Esophagus muscularis mucosa (tissue), 4 donors: ENCODE measurements around the gene DDX4. TPM values are rescaled to one million over a fixed set of nuclear protein-coding genes. Genes with fewer than 3 reads are reported as not detected.

ENCODE experiments used
- DNase-seq: peaks from one replicate; pipeline ENCODE4 v3.0.0-alpha.2; 2017; ENCODE audit errors: extremely low spot score
- H3K27ac ChIP-seq, 4 donors: fragments of 200-600 bp; sonication (generic); replicated peaks in 1 of 4; 1 replicate in 3 of 4; 2 replicates in 1 of 4; pipeline ENCODE4 v1.5.1; 2016 to 2019; ENCODE audit warnings: mild to moderate bottlenecking in 1 of 4
- H3K27me3 ChIP-seq, 4 donors: fragments of 200-600 bp; sonication (generic); one replicate each; pipeline versions ENCODE4 v1.5.1 to v1.6.0; 2016 to 2019
- H3K36me3 ChIP-seq, 4 donors: fragments of 200-600 bp; sonication (generic); one replicate each; pipeline ENCODE4 v1.5.1; 2016 to 2019
- H3K4me1 ChIP-seq, 4 donors: fragments of 200-600 bp; sonication (generic); one replicate each; pipeline ENCODE4 v1.5.1; 2016 to 2019
- H3K4me3 ChIP-seq, 4 donors: fragments of 200-600 bp; sonication (generic); 1 replicate in 2 of 4; 2 replicates in 2 of 4; pipeline ENCODE4 v1.5.1; 2016 to 2019; ENCODE audit warnings: mild to moderate bottlenecking in 4 of 4, moderate library complexity in 1 of 4
- H3K9me3 ChIP-seq, 4 donors: fragments of 200-600 bp; sonication (generic); 1 replicate in 3 of 4; 2 replicates in 1 of 4; pipeline ENCODE4 v1.5.1; 2016 to 2019
- CTCF ChIP-seq, 3 experiments: fragments of 200-600 bp in 2 of 3; fragments of 450-650 bp in 1 of 3; sonication (generic) in 2 of 3; IDR thresholded peaks; one replicate each; pipeline ENCODE4 v1.5.1; 2017 to 2019; ENCODE audit warnings: antibody characterized with exemption in 3 of 3, mild to moderate bottlenecking in 2 of 3, moderate library complexity in 1 of 3
- EP300 ChIP-seq: sonication (generic); formaldehyde crosslinking; IDR thresholded peaks from one replicate; pipeline ENCODE4 v1.6.1; 2017; ENCODE audit warnings: antibody characterized with exemption
- POLR2A ChIP-seq: fragments of 450-650 bp; IDR thresholded peaks from one replicate; pipeline ENCODE4 v1.6.1; 2017; ENCODE audit warnings: antibody characterized with exemption, moderate library complexity, mild to moderate bottlenecking, low read depth
- POLR2AphosphoS5 ChIP-seq, 2 donors: sonication (generic); formaldehyde crosslinking; IDR thresholded peaks; one replicate each; pipeline ENCODE4 v1.6.1; 2017; ENCODE audit warnings: antibody characterized with exemption in 2 of 2
- WGBS: methylation state at CpG from one replicate; pipeline ENCODE4 v1.1.5; 2018; 5-methylcytosine and 5-hydroxymethylcytosine counted together
- intact Hi-C: fragments of 100-400 bp; cut with DNase I; formaldehyde crosslinking; loops from one replicate; pipeline ENCODE4 v1.15.1; 2023
- total RNA-seq, 4 donors: library from RNA; depleted of rRNA; stranded (reverse); fragments of >200 nt; gene quantifications; one replicate each; pipeline versions ENCODE4 v1.1.0 to v1.2.1, GENCODE V29; 2016

DDX4 gene
- total RNA-seq, 4 donors from 2014 or later, result not detected

- peaks cover 5 to 7% (median 5%) of the 10 kb centered on the region in 4 donors for H3K4me1 ChIP-seq
- no peak overlapping the region for H3K4me3 ChIP-seq
- DNase-seq, result no peak
- H3K9me3 ChIP-seq, result no peaks in the 10 kb centered on the region
- H3K27ac ChIP-seq, result no peak overlapping the region
- intact Hi-C loops, result no loop called here
- peaks cover 0 to 19% (median 3%) of the 10 kb centered on the region in 4 donors for H3K27me3 ChIP-seq
- no peaks in the 10 kb centered on the region for H3K36me3 ChIP-seq
- WGBS, result 85% methylated on average over 2 of the region's 2 CpGs
- no peak for TF ChIP-seq POLR2AphosphoS5 (IDR thresholded peaks at IDR 0.05)
- TF ChIP-seq CTCF (IDR thresholded peaks at IDR 0.05), result no peak
- no peak for TF ChIP-seq EP300
- TF ChIP-seq POLR2A, result no peak
Measured at GRCh38 chr5:55817030-55817429, 79.2 kb downstream of the DDX4 start.

DNA sequence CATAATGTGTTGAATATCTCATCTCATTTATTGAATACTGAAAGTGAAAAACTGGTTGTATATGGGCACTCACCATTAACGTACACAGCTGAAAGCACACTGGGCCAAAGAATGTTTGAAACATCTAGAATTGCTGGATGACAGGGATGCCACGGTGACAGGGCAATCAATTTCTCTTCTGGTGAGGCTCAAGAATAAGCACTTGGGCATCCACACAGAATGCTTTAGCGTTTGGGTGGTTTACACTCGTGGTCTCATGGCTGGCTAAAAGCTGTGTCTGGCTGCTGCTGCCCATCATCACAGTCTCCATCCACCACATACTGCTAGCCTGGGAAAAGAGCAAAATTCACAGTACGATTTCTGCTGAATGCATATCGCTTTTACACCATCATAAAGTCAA lies 82.6 kb downstream of the DDX4 start:
- Histone ChIP-seq H3K27me3 (peaks cover 0 to 44% (median 8%) of the 10 kb centered on the region in 4 donors), H3K4me1 (peaks cover 7 to 9% (median 8%) of the 10 kb centered on the region in 4 donors), H3K4me3 (no peak overlapping the region), H3K9me3 (no peaks in the 10 kb centered on the region), H3K36me3 (no peaks in the 10 kb centered on the region), H3K27ac (no peak overlapping the region)
- 77% methylated on average over 6 of the region's 6 CpGs for WGBS
- DNase-seq, result no peak
- TF ChIP-seq EP300, result no peak
- TF ChIP-seq POLR2AphosphoS5 (IDR thresholded peaks at IDR 0.05), result no peak
- TF ChIP-seq POLR2A, result no peak
- TF ChIP-seq CTCF (IDR thresholded peaks at IDR 0.05), result no peak
- intact Hi-C loops, result no loop called here

DNA sequence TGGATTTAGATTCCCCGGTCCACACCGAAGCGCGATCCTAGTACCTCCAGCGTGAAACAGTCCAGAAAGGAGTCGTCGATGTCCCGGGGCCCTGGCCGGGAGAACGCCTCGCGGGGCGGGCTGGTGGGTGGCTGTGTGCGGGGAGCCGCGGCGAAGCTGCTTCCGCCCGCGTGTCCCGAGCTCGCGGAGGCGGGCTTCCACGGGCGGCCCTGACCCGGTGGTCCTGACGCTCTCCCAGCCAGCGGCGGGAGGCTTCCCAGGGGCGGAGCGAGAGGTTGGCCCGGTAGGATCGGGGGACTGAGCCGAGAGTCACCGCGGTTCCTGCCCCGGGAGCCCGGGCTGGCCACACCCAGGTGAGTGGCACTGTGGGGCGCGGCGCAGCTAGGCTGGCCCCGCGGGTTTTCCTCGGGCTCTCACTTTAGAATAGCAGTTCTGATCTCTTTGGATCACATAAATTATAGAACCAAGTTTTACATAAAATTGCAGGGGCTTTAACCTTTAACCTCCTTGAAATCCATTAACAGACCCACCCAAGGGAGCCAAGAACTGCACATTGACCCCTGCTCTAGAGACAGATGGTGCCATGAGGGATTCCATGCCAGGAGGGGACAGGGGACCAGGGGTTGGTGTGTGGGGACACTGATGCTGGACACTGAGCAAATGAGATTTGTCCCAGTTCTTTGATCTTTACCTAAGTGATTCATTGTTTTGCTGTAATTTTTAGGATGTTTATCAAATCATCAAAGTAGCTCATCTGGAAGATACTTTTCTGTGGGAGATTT lies 84.1 kb downstream of the DDX4 start:
- Histone ChIP-seq H3K27ac (no peak overlapping the region), H3K4me1 (peaks cover 7 to 9% (median 8%) of the 10 kb centered on the region in 4 donors), H3K27me3 (peaks cover 0 to 47% (median 8%) of the 10 kb centered on the region in 4 donors), H3K4me3 (peak overlapping the region; percentile 36 to 54 (median 45)), H3K36me3 (no peaks in the 10 kb centered on the region), H3K9me3 (no peaks in the 10 kb centered on the region)
- 13% methylated on average over 16 of the region's 45 CpGs for WGBS
- no peak for DNase-seq
- intact Hi-C loops, result no loop called here
- no peak for TF ChIP-seq CTCF (IDR thresholded peaks at IDR 0.05)
- no peak for TF ChIP-seq EP300
- TF ChIP-seq POLR2AphosphoS5 (IDR thresholded peaks at IDR 0.05), result no peak
- no peak for TF ChIP-seq POLR2A

- Histone ChIP-seq H3K4me1 (peaks cover 7 to 9% (median 8%) of the 10 kb centered on the region in 4 donors), H3K9me3 (no peaks in the 10 kb centered on the region), H3K36me3 (no peaks in the 10 kb centered on the region), H3K27me3 (peaks cover 0 to 47% (median 8%) of the 10 kb centered on the region in 4 donors), H3K27ac (no peak overlapping the region), H3K4me3 (no peak overlapping the region)
- no peak for DNase-seq
- 92% methylated on average over 1 of the region's 1 CpG for WGBS
- no peak for TF ChIP-seq POLR2AphosphoS5 (IDR thresholded peaks at IDR 0.05)
- no peak for TF ChIP-seq CTCF (IDR thresholded peaks at IDR 0.05)
- intact Hi-C loops, result no loop called here
Measured at GRCh38 chr5:55823151-55823796, 85.4 kb downstream of the DDX4 start.
